ENCODE results near the gene HOXC5. TPM values are rescaled to one million over a fixed set of nuclear protein-coding genes. Genes with fewer than 3 reads are reported as not detected.
"Not testable (repeated sequence)": the region's sequence is repeated elsewhere in the genome, so short reads cannot be mapped to it uniquely, and the experiment has no call there.

The HOXC5 gene
- total RNA-seq, 4 donors from 2014 or later, result 0.28 to 0.63 (median 0.50) TPM; not detected in 1

- DNase-seq (ENCODE audit: low spot score) (no peak), ATAC-seq (ENCODE audit: low FRiP score) (no peak)
- no peak for TF ChIP-seq CTCF (IDR thresholded peaks at IDR 0.05)
These were observed 39.1 kb downstream of the HOXC5 start for GRCh38 chr12:54071942-54072341.

- ATAC-seq (ENCODE audit: low FRiP score), result no peak
- no peak for DNase-seq (ENCODE audit: low spot score)
These were observed 41.5 kb downstream of the HOXC5 start for GRCh38 chr12:54074308-54074707.

GRCh38 chr12:54075409-54075808 lies 42.6 kb downstream of the HOXC5 start:
- no peak for DNase-seq (ENCODE audit: low spot score)

More at GRCh38 chr12:54074308-54074707, 41.5 kb downstream of the HOXC5 start:
- no peak for TF ChIP-seq CTCF (IDR thresholded peaks at IDR 0.05)

GRCh38 chr12:54075974-54076373 lies 43.1 kb downstream of the HOXC5 start:
- DNase-seq (ENCODE audit: low spot score) (no peak), ATAC-seq (ENCODE audit: low FRiP score) (no peak)
- no peak for TF ChIP-seq CTCF (IDR thresholded peaks at IDR 0.05)

More at GRCh38 chr12:54075409-54075808, 42.6 kb downstream of the HOXC5 start:
- TF ChIP-seq CTCF (IDR thresholded peaks at IDR 0.05), result no peak
- ATAC-seq (ENCODE audit: low FRiP score), result no peak

GRCh38 chr12:54077843-54078242 lies 45.0 kb downstream of the HOXC5 start:
- not testable (repeated sequence) for DNase-seq (ENCODE audit: low spot score)

GRCh38 chr12:54079115-54079514 lies 46.3 kb downstream of the HOXC5 start:
- not testable (repeated sequence) for DNase-seq (ENCODE audit: low spot score); ATAC-seq (ENCODE audit: low FRiP score)

More at GRCh38 chr12:54077843-54078242, 45.0 kb downstream of the HOXC5 start:
- not testable (repeated sequence) for ATAC-seq (ENCODE audit: low FRiP score)

- DNase-seq (ENCODE audit: low spot score); ATAC-seq (ENCODE audit: low FRiP score): not testable (repeated sequence)
These were observed 47.4 kb downstream of the HOXC5 start for GRCh38 chr12:54080008-54080924.

- not testable (repeated sequence) for ATAC-seq (ENCODE audit: low FRiP score); DNase-seq (ENCODE audit: low spot score)
These were observed 48.2 kb downstream of the HOXC5 start for GRCh38 chr12:54081053-54081514.

GRCh38 chr12:54081581-54082396 lies 48.9 kb downstream of the HOXC5 start:
- not testable (repeated sequence) for DNase-seq (ENCODE audit: low spot score); ATAC-seq (ENCODE audit: low FRiP score)

All from omental fat pad (tissue), 4 donors.